ENCODE measurements around the gene MAP2K7.
A peak's percentile ranks its signal among the peaks of the same experiment; 100 is the strongest.

The MAP2K7 gene

DNA sequence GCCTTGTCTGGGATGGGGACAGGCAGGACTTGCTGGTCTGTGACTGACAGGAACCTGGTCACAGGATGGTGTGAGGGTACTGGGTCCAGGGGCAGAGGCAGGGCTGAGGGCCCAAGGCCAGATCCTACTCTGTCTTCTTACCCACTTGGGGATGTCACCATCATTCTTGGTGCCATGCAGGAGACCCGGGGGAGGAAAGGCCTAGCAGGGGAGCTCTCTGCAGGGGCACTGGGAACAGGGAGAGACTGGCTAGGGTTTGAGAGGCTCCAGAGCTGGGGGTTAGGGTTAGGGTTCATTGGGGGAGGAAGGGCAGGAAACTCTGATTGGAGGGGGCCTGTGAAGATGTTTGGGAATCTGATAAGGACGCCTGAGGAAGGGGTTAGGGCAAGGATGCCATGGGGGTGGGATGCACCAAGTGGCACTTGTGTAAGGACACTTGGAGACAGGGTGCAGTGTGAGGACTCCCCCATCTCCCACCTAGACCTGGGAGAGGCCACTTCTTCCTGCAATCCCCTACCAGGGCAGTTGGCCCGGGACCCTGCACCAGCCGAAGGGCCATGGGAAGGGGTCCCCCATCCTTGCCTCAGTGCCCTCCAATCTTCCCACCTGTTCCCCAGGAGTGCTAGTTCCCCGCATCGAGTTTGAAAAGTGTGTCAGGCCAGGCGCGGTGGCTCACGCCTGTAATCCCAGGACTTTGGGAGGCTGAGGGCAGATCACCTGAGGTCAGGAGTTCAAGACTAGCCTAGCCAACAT is 36.4 kb upstream of the MAP2K7 start:
- DNase-seq (ENCODE audit: low read depth): no peak

DNA sequence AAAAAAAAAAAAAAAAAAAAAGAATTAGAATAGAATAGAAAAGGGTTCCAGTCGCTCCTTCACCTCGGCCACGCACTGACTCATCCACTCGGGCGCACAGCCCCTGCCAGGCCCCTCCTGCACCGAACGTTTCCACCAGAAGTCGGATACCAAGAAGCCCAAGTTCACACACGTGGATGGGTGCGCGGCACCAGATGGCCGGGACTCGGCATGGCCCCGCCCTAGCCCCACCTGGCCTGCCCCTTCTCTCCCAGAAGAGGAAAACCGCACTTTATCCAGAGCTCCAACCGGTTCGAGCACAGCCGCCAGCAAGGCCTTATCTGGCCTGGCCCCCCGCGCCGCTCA is 35.4 kb upstream of the MAP2K7 start:
- no peak for DNase-seq (ENCODE audit: low read depth)

- no peak for DNase-seq (ENCODE audit: low read depth)
These were observed 34.8 kb upstream of the MAP2K7 start for GRCh38 chr19:7868671-7869452.

DNA sequence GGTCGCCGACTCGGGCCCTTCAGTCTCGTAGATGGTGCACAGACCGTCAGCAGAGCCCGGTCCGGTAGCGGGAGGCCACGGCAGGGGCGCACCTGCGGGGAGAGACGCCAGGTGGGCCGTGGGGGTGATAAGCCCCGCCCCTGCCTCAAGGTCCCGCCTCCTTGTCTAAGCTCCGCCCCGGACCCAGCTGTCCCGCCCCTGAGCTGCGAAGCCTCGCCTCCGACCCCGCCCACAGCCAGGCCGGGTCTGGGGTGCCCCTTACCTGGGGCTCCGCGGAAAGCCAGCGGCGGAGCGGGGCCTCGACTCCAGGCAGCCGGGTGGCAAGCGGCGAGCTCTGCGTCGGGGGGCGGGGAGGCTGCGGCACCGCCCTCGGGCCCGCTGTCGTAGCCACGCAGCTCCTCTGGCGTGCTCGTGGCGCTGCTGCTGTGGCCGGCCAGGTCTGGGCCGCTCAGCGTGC is 34.2 kb upstream of the MAP2K7 start:
- no peak for DNase-seq (ENCODE audit: low read depth)

DNA sequence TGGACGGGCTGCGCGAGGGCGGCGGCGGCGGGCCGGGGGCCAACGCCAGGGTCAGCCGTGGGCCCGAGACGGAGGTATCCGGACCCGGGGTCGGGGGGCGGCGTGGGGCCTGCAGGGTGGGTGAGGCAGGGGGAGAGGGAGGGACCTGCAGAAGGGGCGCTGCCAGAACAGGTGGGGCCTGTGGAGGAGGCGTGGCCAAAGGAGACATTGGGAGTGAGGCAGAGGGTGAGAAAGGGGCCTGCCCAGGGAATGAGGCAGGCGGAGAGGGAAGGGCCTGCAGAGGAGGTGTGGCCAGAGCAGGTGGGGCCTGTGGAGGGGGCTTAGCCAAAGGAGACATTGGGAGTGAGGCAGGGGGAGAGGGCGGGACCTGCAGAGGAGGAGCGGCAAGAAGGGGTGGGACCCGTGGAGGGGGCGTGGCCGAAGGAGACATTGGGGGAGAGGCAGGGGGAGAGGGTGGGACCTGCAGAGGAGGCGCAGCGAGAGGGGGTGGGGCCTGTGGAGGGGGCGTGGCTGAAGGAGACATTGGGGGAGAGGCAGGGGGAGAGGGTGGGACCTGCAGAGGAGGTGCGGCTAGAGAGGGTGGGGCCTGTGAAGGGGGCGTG is 33.7 kb upstream of the MAP2K7 start:
- no peak for DNase-seq (ENCODE audit: low read depth)

DNA sequence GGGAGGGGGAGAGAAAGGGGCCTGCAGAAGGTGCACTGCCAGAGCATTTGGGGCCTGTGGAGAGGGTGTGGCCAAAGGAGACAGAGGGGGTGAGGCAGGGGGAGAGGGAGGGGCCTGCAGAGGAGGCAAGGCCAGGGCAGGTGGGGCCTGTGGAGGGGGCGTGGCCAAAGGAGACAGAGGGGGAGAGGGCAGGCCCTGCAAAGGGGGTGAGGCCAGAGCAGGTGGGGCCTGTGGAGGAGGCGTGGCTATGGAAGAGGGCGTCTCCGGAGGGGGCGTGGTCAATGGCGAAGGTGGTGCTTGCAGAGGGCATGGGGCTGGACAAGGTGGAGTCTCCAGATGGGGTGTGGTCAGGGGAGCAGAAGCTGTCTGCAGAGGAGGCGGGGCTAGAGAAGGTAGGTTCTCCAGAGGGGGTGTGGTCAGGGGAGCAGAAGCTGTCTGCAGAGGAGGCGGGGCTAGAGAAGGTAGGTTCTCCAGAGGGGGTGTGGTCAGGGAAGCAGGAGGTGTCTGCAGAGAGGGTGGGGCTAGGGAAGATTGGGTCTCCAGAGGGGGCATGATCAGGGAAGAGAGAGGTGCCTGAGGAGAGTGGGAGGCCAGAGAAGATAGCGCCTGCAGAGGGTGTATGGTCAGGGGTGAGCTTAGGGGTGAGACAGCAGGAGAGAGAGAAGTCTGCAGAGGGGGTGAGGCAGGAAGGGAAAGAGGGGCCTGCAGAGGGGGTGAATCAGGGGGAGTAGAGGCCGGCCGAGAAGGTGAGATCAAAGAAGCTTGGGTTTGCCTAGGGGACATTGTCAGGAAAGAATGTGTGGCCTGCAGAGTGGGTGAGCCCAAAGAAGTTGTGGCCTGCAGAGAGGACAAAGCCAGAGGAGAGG is 32.9 kb upstream of the MAP2K7 start:
- DNase-seq (ENCODE audit: low read depth): no peak

GRCh38 chr19:7871437-7872305 is 32.0 kb upstream of the MAP2K7 start:
- DNase-seq (ENCODE audit: low read depth): peak; percentile 62

DNA sequence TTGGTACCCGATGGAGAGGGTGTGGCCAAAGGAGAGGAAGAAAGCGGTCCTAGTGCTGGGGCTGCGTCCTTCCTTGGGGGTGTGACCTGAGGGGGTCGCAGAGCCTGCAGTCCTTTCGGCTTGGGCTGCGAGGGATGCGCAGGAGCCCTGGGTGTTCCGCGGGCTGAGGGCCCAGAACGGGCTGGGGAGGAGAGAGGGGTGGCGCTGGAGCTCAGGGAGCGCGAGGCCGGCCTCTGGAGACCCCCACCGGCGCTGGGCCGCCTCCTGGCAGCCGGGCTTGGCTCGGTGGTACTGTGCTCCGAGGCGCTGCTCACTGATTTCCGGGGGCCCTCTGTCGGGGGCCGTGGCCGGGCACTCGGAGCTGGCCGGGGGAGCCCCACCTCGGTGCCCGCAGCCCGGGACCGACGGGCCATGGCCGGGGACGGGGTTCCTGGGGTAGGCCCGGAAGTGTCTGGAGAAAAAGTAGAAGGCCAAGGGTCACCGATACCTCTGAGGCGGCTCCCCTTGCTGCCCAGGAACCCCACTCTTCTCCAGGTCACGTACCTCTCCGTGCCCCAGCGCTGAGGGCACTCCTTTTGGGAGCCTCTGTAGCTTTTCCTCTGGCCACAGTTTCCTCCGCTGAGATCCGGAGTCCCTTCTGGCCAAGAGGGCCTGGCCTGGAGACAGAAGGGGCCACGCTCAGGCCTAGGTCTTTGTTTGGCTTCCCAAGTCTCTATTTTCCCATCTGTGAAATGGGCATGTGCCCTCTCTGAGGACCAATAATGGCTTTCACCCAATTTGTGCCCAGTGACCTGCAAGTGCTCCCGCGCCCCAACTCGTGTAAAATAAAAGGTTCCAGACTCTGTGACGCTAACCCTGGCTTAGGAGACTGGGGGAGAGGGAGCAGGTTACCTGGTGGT is 31.1 kb upstream of the MAP2K7 start:
- DNase-seq (ENCODE audit: low read depth): no peak

GRCh38 chr19:7873304-7874075 is 30.2 kb upstream of the MAP2K7 start:
- DNase-seq (ENCODE audit: low read depth): no peak

GRCh38 chr19:7874076-7874896 is 29.4 kb upstream of the MAP2K7 start, which contains the start of gene PRR36:
Gene PRR36, minus strand, starts transcription at chr19:7874390. Its CDS starts 701 bp downstream, at chr19:7873689.
- no peak for DNase-seq (ENCODE audit: low read depth)

DNA sequence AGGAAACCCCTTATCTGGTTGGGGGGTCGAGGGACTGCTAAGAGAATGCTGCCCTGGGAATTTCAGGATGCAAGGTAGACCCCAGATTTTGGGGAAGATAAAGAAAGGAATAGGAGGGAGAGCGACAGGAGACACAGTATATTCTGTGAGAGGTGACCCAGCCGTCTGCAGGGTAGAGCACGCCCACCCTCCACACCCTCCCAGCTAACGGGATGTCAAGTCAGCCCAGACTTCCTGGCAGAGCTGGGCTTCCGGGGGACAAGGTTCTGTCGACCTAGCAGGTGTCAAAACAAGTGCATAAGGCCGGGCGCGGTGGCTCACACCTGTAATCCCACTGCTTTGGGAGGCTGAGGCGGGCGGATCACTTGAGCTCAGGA is 28.8 kb upstream of the MAP2K7 start:
- no peak for DNase-seq (ENCODE audit: low read depth)

GRCh38 chr19:7877249-7877836 is 26.3 kb upstream of the MAP2K7 start:
- no peak for DNase-seq (ENCODE audit: low read depth)

DNA sequence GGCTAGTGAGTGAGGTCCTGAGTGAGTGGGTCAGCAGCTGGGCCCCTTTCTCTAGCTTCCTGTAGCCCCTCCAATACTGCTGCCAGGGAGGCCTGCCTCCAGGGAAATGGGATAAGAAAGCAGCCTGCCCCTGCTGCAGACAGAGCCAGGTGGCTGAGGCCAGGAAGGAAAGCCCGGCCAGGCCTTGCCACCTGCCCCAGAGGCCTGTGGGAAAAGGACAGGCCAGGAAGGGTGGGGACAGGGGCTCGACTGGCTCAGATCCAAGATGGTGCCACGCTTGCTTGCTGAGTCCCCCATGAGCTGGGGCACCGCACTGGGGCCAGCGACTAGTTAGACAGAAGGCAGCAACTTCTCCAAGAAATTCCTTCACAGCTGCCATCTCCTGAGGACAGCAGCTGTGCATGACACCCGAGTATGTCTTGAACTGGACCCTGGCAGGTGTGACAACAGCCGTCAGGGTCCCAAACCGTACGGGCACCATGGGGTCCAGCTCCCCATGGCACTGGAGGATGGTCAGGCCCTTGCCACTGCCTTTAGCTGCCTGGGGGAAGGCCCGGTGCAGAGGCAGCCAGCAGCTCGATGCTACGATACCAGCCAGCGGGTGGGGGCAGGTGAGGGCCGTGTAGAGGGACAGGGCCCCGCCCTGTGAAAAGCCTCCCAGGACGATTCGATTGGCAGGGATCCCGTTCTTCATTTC is 24.4 kb upstream of the MAP2K7 start:
- no peak for DNase-seq (ENCODE audit: low read depth)

DNA sequence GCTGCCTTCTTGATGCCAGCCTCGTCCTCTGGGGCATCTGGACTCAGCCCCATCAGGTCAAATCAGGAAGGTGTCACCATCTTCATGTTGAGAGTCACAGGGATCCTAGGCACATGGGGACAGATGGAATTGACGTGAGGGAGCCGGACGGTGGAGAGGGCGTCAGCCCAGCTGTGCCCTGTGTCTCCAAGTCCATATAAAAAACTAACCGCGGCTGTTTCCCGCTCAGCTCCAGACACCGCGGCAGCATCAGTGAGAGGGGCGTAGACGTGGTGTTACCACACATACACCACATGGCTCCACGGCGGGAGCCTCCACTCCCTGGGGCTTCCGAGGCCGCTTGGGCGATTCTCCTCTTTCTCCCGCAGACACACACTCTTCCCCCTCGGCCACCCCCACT is 23.8 kb upstream of the MAP2K7 start:
- DNase-seq (ENCODE audit: low read depth): no peak

- no peak for DNase-seq (ENCODE audit: low read depth)
These were observed 21.8 kb upstream of the MAP2K7 start for GRCh38 chr19:7881910-7882309.

GRCh38 chr19:7883105-7883504 is 20.6 kb upstream of the MAP2K7 start:
- no peak for DNase-seq (ENCODE audit: low read depth)

GRCh38 chr19:7883796-7884570 is 19.7 kb upstream of the MAP2K7 start:
- DNase-seq (ENCODE audit: low read depth): peak; percentile 33
